CD14-positive monocyte (primary cell): ENCODE results near the gene ABAT. TPM values are rescaled to one million over a fixed set of nuclear protein-coding genes. Genes with fewer than 3 reads are reported as not detected.

ENCODE experiments used
- DNase-seq, 3 donors: peaks; one replicate each; pipeline ENCODE4 v3.0.0-alpha.2; 2011 to 2022
- H2AFZ ChIP-seq: 2 replicates; pipeline ENCODE4 v1.6.0; 2012; ENCODE audit warnings: mild to moderate bottlenecking, low read depth, low read length, inconsistent platforms; ENCODE audit not compliant: insufficient read depth, poor library complexity, severe bottlenecking
- H3K27ac ChIP-seq, 2 donors: 1 replicate in 1 of 2; 2 replicates in 1 of 2; pipeline ENCODE4 v1.5.1; 2012 to 2013; ENCODE audit warnings: low read length in 2 of 2, control low read depth in 1 of 2, inconsistent platforms in 1 of 2, low read depth in 1 of 2, mild to moderate bottlenecking in 1 of 2
- H3K27me3 ChIP-seq, 2 donors: one replicate each; pipeline versions ENCODE4 v1.6.0 to v1.6.1; 2011 to 2013; ENCODE audit warnings: low read length in 2 of 2; ENCODE audit not compliant: control insufficient read depth in 2 of 2, insufficient read depth in 2 of 2
- H3K36me3 ChIP-seq, 2 donors: replicated peaks in 1 of 2; 1 replicate in 1 of 2; 2 replicates in 1 of 2; pipeline versions ENCODE4 v1.5.1 to v1.6.1; 2012 to 2013; ENCODE audit warnings: low read length in 2 of 2, control low read depth in 1 of 2, inconsistent platforms in 1 of 2, mild to moderate bottlenecking in 1 of 2; ENCODE audit not compliant: insufficient read depth in 2 of 2, control insufficient read depth in 1 of 2
- H3K4me1 ChIP-seq, 2 donors: 1 replicate in 1 of 2; 2 replicates in 1 of 2; pipeline versions ENCODE4 v1.5.1 to v1.6.1; 2012 to 2013; ENCODE audit warnings: low read length in 2 of 2, control low read depth in 1 of 2, inconsistent platforms in 1 of 2, mild to moderate bottlenecking in 1 of 2, moderate library complexity in 1 of 2; ENCODE audit not compliant: insufficient read depth in 2 of 2, control insufficient read depth in 1 of 2
- H3K4me2 ChIP-seq: replicated peaks from 2 replicates; pipeline ENCODE3; 2012; ENCODE audit warnings: low read length, moderate library complexity, mild to moderate bottlenecking; ENCODE audit not compliant: poor library complexity, severe bottlenecking; ENCODE audit errors: extremely low read depth
- H3K4me3 ChIP-seq, 3 experiments: fragments of 200-600 bp in 1 of 3; sonication (generic) in 1 of 3; replicated peaks in 1 of 3; 1 replicate in 2 of 3; 2 replicates in 1 of 3; pipeline ENCODE4 v1.5.1; 2011 to 2013; ENCODE audit warnings: low read length in 3 of 3, mild to moderate bottlenecking in 3 of 3, control low read depth in 2 of 3, low read depth in 2 of 3, inconsistent platforms in 1 of 3, moderate library complexity in 1 of 3
- H3K79me2 ChIP-seq: 2 replicates; pipeline ENCODE4 v1.6.0; 2012; ENCODE audit warnings: mild to moderate bottlenecking, control low read depth, inconsistent platforms, low read length, moderate library complexity; ENCODE audit not compliant: insufficient read depth
- H3K9ac ChIP-seq: 2 replicates; pipeline ENCODE4 v1.6.0; 2017; ENCODE audit warnings: low read length, mild to moderate bottlenecking; ENCODE audit not compliant: insufficient read depth, poor library complexity, severe bottlenecking
- H3K9me3 ChIP-seq, 2 donors: replicated peaks in 1 of 2; 1 replicate in 1 of 2; 2 replicates in 1 of 2; pipeline versions ENCODE4 v1.5.1 to v1.6.1; 2012 to 2013; ENCODE audit warnings: low read length in 2 of 2, control low read depth in 1 of 2; ENCODE audit not compliant: control insufficient read depth in 1 of 2, insufficient read depth in 1 of 2
- H4K20me1 ChIP-seq: 2 replicates; pipeline ENCODE4 v1.6.0; 2012; ENCODE audit warnings: mild to moderate bottlenecking, low read length, control low read depth, moderate library complexity; ENCODE audit not compliant: insufficient read depth
- H3K27ac Mint-ChIP-seq, 7 donors: one replicate each; pipeline ENCODE4 v1.8.0; 2020; ENCODE audit warnings: mild to moderate bottlenecking in 7 of 7, mixed read lengths in 7 of 7, moderate library complexity in 6 of 7, inconsistent platforms in 2 of 7
- H3K27me3 Mint-ChIP-seq, 3 donors: one replicate each; pipeline ENCODE4 v1.8.0; 2021 to 2022; ENCODE audit warnings: low read depth in 3 of 3, mild to moderate bottlenecking in 3 of 3, mixed read lengths in 3 of 3, moderate library complexity in 3 of 3, inconsistent platforms in 1 of 3
- H3K36me3 Mint-ChIP-seq, 2 donors: one replicate each; pipeline ENCODE4 v1.8.0; 2020; ENCODE audit warnings: mixed read lengths in 2 of 2, inconsistent platforms in 1 of 2, mild to moderate bottlenecking in 1 of 2
- H3K4me1 Mint-ChIP-seq: one replicate; pipeline ENCODE4 v1.8.0; 2020; ENCODE audit warnings: mild to moderate bottlenecking, mixed read lengths
- H3K4me3 Mint-ChIP-seq, 2 donors: one replicate each; pipeline ENCODE4 v1.8.0; 2020; ENCODE audit warnings: mild to moderate bottlenecking in 2 of 2, mixed read lengths in 2 of 2, moderate library complexity in 1 of 2
- H3K9me3 Mint-ChIP-seq, 7 donors: one replicate each; pipeline ENCODE4 v1.8.0; 2020 to 2022; ENCODE audit warnings: mixed read lengths in 7 of 7, mild to moderate bottlenecking in 6 of 7, moderate library complexity in 6 of 7, inconsistent platforms in 2 of 7
- WGBS: methylation state at CpG from one replicate; pipeline ENCODE4 v1.1.5; 2013; ENCODE audit warnings: missing lambda C conversion rate; ENCODE audit not compliant: insufficient coverage; 5-methylcytosine and 5-hydroxymethylcytosine counted together
- intact Hi-C, 2 donors: fragments of 100-400 bp; cut with micrococcal nuclease; formaldehyde crosslinking; loops; one replicate each; pipeline versions ENCODE4 v1.15.0 to v1.15.1; 2023
- polyA plus RNA-seq, 3 donors: library from polyadenylated mRNA; depleted of rRNA in 1 of 3; unstranded in 2 of 3; stranded (reverse) in 1 of 3; fragments of 300-500 nt in 2 of 3; fragments of >200 nt in 1 of 3; fragmentation: Illumina TruSeq in 2 of 3; gene quantifications; 1 replicate in 2 of 3; 2 replicates in 1 of 3; pipeline ENCODE4 v1.2.3, GENCODE V29; 2012 to 2021
- TF ChIP-seq, protein P1 (sequence below): fragments of 200-600 bp; IDR thresholded peaks from one replicate; pipeline ENCODE4 v1.8.0; 2022; ENCODE audit warnings: antibody characterized with exemption, mild to moderate bottlenecking

Gene ABAT
- polyA plus RNA-seq, 3 donors: 4.9 to 11.8 (median 8.7) TPM

- intact Hi-C loops: no loop called here
- Histone ChIP-seq H3K79me2 (no peaks in the 10 kb centered on the region), H3K4me1 (no peaks in the 10 kb centered on the region), H3K4me3 (no peak overlapping the region), H3K27me3 (no peaks in the 10 kb centered on the region), H3K4me2 (no peak overlapping the region), H3K9ac (no peak overlapping the region), H2AFZ (no peak overlapping the region), H4K20me1 (no peaks in the 10 kb centered on the region), H3K27ac (no peak overlapping the region), H3K9me3 (no peaks in the 10 kb centered on the region), H3K36me3 (peaks cover 26 to 44% of the 10 kb centered on the region in 2 donors)
- WGBS: 94% methylated on average over 6 of the region's 6 CpGs
- Mint-ChIP-seq H3K4me1 (no peaks in the 10 kb centered on the region), H3K27ac (no peak overlapping the region), H3K27me3 (peaks cover 0 to 2% (median 0%) of the 10 kb centered on the region in 3 donors), H3K4me3 (no peak overlapping the region), H3K9me3 (peaks cover 0 to 2% (median 0%) of the 10 kb centered on the region in 7 donors), H3K36me3 (peaks cover 40 to 50% of the 10 kb centered on the region in 2 donors)
- TF ChIP-seq, protein P1, sequence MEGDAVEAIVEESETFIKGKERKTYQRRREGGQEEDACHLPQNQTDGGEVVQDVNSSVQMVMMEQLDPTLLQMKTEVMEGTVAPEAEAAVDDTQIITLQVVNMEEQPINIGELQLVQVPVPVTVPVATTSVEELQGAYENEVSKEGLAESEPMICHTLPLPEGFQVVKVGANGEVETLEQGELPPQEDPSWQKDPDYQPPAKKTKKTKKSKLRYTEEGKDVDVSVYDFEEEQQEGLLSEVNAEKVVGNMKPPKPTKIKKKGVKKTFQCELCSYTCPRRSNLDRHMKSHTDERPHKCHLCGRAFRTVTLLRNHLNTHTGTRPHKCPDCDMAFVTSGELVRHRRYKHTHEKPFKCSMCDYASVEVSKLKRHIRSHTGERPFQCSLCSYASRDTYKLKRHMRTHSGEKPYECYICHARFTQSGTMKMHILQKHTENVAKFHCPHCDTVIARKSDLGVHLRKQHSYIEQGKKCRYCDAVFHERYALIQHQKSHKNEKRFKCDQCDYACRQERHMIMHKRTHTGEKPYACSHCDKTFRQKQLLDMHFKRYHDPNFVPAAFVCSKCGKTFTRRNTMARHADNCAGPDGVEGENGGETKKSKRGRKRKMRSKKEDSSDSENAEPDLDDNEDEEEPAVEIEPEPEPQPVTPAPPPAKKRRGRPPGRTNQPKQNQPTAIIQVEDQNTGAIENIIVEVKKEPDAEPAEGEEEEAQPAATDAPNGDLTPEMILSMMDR: no peak
- no peak for DNase-seq
Measured at GRCh38 chr16:8761078-8761477, 86.7 kb downstream of the ABAT start.

GRCh38 chr16:8762254-8762653 is 87.8 kb downstream of the ABAT start:
- H3K4me1 ChIP-seq: no peaks in the 10 kb centered on the region
- H3K4me3 Mint-ChIP-seq: no peak overlapping the region
- peaks cover 31 to 53% of the 10 kb centered on the region in 2 donors for H3K36me3 ChIP-seq
- WGBS: 98% methylated on average over 4 of the region's 4 CpGs
- TF ChIP-seq, protein P1: no peak
- DNase-seq: no peak
- H3K27ac ChIP-seq: no peak overlapping the region
- H3K9me3 Mint-ChIP-seq: peaks cover 0 to 2% (median 0%) of the 10 kb centered on the region in 7 donors
- H3K79me2 ChIP-seq: no peaks in the 10 kb centered on the region
- H3K4me3 ChIP-seq: no peak overlapping the region
- no peaks in the 10 kb centered on the region for H4K20me1 ChIP-seq
- H3K36me3 Mint-ChIP-seq: peaks cover 43 to 59% of the 10 kb centered on the region in 2 donors
- H3K9me3 ChIP-seq: no peaks in the 10 kb centered on the region
- no peaks in the 10 kb centered on the region for H3K27me3 ChIP-seq
- H3K9ac ChIP-seq: no peak overlapping the region
- intact Hi-C loops: no loop called here
- H3K27ac Mint-ChIP-seq: no peak overlapping the region
- H2AFZ ChIP-seq: no peak overlapping the region
- no peaks in the 10 kb centered on the region for H3K4me1 Mint-ChIP-seq
- no peak overlapping the region for H3K4me2 ChIP-seq
- H3K27me3 Mint-ChIP-seq: peaks cover 0 to 2% (median 0%) of the 10 kb centered on the region in 3 donors
